HCT116 (cell line): ENCODE measurements around the gene ICAM4. TPM values are rescaled to one million over a fixed set of nuclear protein-coding genes. Genes with fewer than 3 reads are reported as not detected.
"Not testable (repeated sequence)": the region's sequence is repeated elsewhere in the genome, so short reads cannot be mapped to it uniquely, and the experiment has no call there.

ENCODE experiments used
- ATAC-seq: fragments of 200-7000 bp; cut with Tn5 transposase; 2 replicates; pipeline ENCODE4 v1.9.1; 2020; ENCODE audit warnings: mild to moderate bottlenecking, moderate library complexity
- BruUV-seq: library from RNA; stranded (reverse); fragments of 400-500 nt; replicated peaks from 2 replicates; lab custom pipeline; 2021; lab: Mats Ljungman, UMichigan
- CTCF ChIA-PET: fragments of 300-600 bp; sonication (Branson Sonifier 250); formaldehyde crosslinking; loops from one replicate; lab custom pipeline; 2021; ENCODE audit warnings: antibody characterized with exemption; lab: Charles Lee
- POLR2A ChIA-PET: fragments of 300-600, 350-600 bp; sonication (Branson Sonifier 250); formaldehyde crosslinking; loops from one replicate; lab custom pipeline; 2021; ENCODE audit warnings: antibody characterized with exemption; lab: Charles Lee
- RAD21 ChIA-PET, 2 experiments: fragments of 300-600 bp; sonication (Branson Sonifier 250); formaldehyde crosslinking; loops; one replicate each; lab custom pipeline; 2023; ENCODE audit warnings: low total read pairs in 2 of 2; ENCODE audit not compliant: uncharacterized antibody in 2 of 2, unreplicated experiment in 2 of 2, low non-redundant PET in 1 of 2; lab: Charles Lee
- DNase-seq: peaks from one replicate; pipeline ENCODE4 v3.0.0-alpha.2; 2010; ENCODE audit warnings: low read depth, low spot score
- H2AFZ ChIP-seq: fragments of 200-600 bp; shearing (Covaris generic), sonication (generic); 2 replicates; pipeline ENCODE4 v1.6.1; 2017; ENCODE audit warnings: low read depth, mixed run types, mixed read lengths, antibody characterized with exemption, low read length; ENCODE audit not compliant: poor library complexity, severe bottlenecking
- H3K27ac ChIP-seq: 2 replicates; pipeline ENCODE4 v1.5.1; 2012; ENCODE audit warnings: low read depth, low read length
- H3K27me3 ChIP-seq: fragments of 200-600 bp; sonication (generic); 2 replicates; pipeline ENCODE4 v1.6.1; 2016; ENCODE audit warnings: mixed run types, low read length, mixed read lengths; ENCODE audit not compliant: insufficient read depth
- H3K36me3 ChIP-seq, 2 experiments: fragments of 200-500 bp in 1 of 2; fragments of 200-600 bp in 1 of 2; sonication (Bioruptor generic) in 1 of 2; sonication (generic) in 1 of 2; 2 replicates each; pipeline versions ENCODE4 v1.5.1 to v1.6.1; 2014 to 2016; ENCODE audit warnings: low read length in 2 of 2, inconsistent platforms in 1 of 2, mixed read lengths in 1 of 2, mixed run types in 1 of 2; ENCODE audit not compliant: insufficient read depth in 2 of 2, control insufficient read depth in 1 of 2
- H3K4me1 ChIP-seq, 2 experiments: fragments of 200-600 bp in 1 of 2; sonication (generic) in 1 of 2; 2 replicates each; pipeline versions ENCODE4 v1.5.1 to v1.6.1; 2012 to 2017; ENCODE audit warnings: low read length in 2 of 2, inconsistent platforms in 1 of 2, mild to moderate bottlenecking in 1 of 2, mixed read lengths in 1 of 2, mixed run types in 1 of 2, moderate library complexity in 1 of 2; ENCODE audit not compliant: insufficient read depth in 2 of 2, control insufficient read depth in 1 of 2
- H3K4me2 ChIP-seq: fragments of 200-600 bp; sonication (generic); 2 replicates; pipeline ENCODE4 v1.6.1; 2017; ENCODE audit warnings: mixed run types, low read length, mixed read lengths
- H3K4me3 ChIP-seq, 2 experiments: fragments of 200-600 bp in 1 of 2; sonication (generic) in 1 of 2; replicated peaks in 1 of 2; 2 replicates each; pipeline ENCODE4 v1.5.1; 2011 to 2016; ENCODE audit warnings: low read length in 2 of 2, control low read depth in 1 of 2, low read depth in 1 of 2, mild to moderate bottlenecking in 1 of 2, mixed read lengths in 1 of 2, mixed run types in 1 of 2
- H3K79me2 ChIP-seq: fragments of 200-600 bp; sonication (generic); 2 replicates; pipeline ENCODE4 v1.6.1; 2017; ENCODE audit warnings: mild to moderate bottlenecking, mixed run types, low read length, moderate library complexity, mixed read lengths; ENCODE audit not compliant: insufficient read depth
- H3K9ac ChIP-seq: fragments of 200-600 bp; sonication (generic); 2 replicates; pipeline ENCODE4 v1.6.1; 2016; ENCODE audit warnings: low read length, mixed read lengths
- H3K9me2 ChIP-seq: fragments of 200-600 bp; sonication (generic), shearing (Covaris generic); 2 replicates; pipeline ENCODE4 v1.6.1; 2017; ENCODE audit warnings: mixed run types, mild to moderate bottlenecking, moderate library complexity; ENCODE audit not compliant: insufficient read depth
- H3K9me3 ChIP-seq, 2 experiments: fragments of 200-500 bp in 1 of 2; fragments of 200-600 bp in 1 of 2; sonication (Bioruptor generic) in 1 of 2; sonication (generic) in 1 of 2; 2 replicates each; pipeline ENCODE4 v1.6.1; 2014 to 2017; ENCODE audit warnings: low read length in 2 of 2, mixed read lengths in 2 of 2, inconsistent platforms in 1 of 2, low read depth in 1 of 2, mild to moderate bottlenecking in 1 of 2, mixed run types in 1 of 2, moderate library complexity in 1 of 2; ENCODE audit not compliant: control insufficient read depth in 1 of 2, insufficient read depth in 1 of 2
- H4K20me1 ChIP-seq: fragments of 200-600 bp; sonication (generic), shearing (Covaris generic); 2 replicates; pipeline ENCODE4 v1.6.1; 2017; ENCODE audit warnings: mixed run types, mild to moderate bottlenecking, moderate library complexity; ENCODE audit not compliant: insufficient read depth
- EGR1 ChIP-seq: IDR thresholded peaks from 2 replicates; pipeline ENCODE4 v1.6.1; 2012; ENCODE audit warnings: low read depth
- ELF1 ChIP-seq: IDR thresholded peaks from 2 replicates; pipeline ENCODE4 v1.6.1; 2012; ENCODE audit warnings: low read depth, borderline replicate concordance
- EZH2phosphoT487 ChIP-seq: fragments of 200-600 bp; IDR thresholded peaks from 2 replicates; pipeline ENCODE4 v1.6.1; 2018; ENCODE audit warnings: antibody characterized with exemption, borderline replicate concordance
- JUND ChIP-seq: IDR thresholded peaks from 2 replicates; pipeline ENCODE4 v1.6.1; 2012
- POLR2A ChIP-seq: IDR thresholded peaks from 2 replicates; pipeline ENCODE4 v1.7.0; 2011; ENCODE audit warnings: borderline replicate concordance; ENCODE audit not compliant: insufficient read depth, insufficient read length; ENCODE audit errors: extremely low read depth
- POLR2AphosphoS5 ChIP-seq: IDR thresholded peaks from 2 replicates; pipeline ENCODE4 v1.6.1; 2011; ENCODE audit warnings: mild to moderate bottlenecking, low read depth, low read length, moderate library complexity
- RAD21 ChIP-seq: IDR thresholded peaks from 2 replicates; pipeline ENCODE4 v1.6.1; 2012; ENCODE audit warnings: low read depth, mild to moderate bottlenecking
- SP1 ChIP-seq: IDR thresholded peaks from 2 replicates; pipeline ENCODE4 v1.6.1; 2012; ENCODE audit warnings: low read depth
- SRF ChIP-seq: IDR thresholded peaks from 2 replicates; pipeline ENCODE4 v1.6.1; 2012; ENCODE audit warnings: low read depth
- intact Hi-C: fragments of 100-400 bp; cut with micrococcal nuclease; formaldehyde crosslinking; loops from 2 replicates; pipeline ENCODE4 v1.10.0; 2022
- total RNA-seq: library from RNA; stranded (reverse); gene quantifications from one replicate; pipeline ENCODE4 v1.2.1, GENCODE V29; 2021; ENCODE audit not compliant: unreplicated experiment
- TF ChIP-seq, protein P1 (sequence below): IDR thresholded peaks from 2 replicates; pipeline ENCODE4 v1.6.1; 2012
- TF ChIP-seq, protein P2 (sequence below): IDR thresholded peaks from 2 replicates; pipeline ENCODE4 v1.6.1; 2012

The ICAM4 gene
- total RNA-seq, 1 experiment from 2014 or later = not detected

DNA sequence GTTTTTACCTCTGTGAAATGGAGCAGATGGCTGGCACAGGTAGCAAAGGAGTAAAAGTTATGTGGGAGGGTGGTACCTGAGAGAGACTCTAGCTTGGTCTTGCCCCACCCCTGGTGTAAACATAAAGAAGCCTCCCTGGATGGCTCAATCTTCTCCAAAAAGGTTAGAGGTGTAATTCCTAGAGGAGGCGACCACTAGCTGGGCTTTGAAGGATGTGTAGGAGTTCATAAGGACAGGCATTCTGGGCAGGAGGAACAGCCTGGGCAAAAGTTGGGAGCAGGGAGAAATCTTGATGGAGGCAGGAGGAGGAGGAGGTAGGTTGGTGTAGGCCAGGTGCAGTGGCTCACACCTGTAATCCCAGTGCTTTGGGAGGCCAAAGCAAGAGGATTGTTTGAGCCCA is 7.8 kb upstream of the ICAM4 start:
- no peaks in the 10 kb centered on the region for H3K27me3 ChIP-seq
- no peak for ATAC-seq
- no peak for DNase-seq
- H2AFZ ChIP-seq = no peak overlapping the region
- no peaks in the 10 kb centered on the region for H3K9me2 ChIP-seq
- peaks cover 9 to 17% of the 10 kb centered on the region in 2 experiments for H3K4me1 ChIP-seq
- CTCF ChIA-PET = interaction anchor here (1.3 to 1.9 kb wide), 3 partner anchors 9 to 20 kb away, joined by 3 to 6 read pairs (median 3); partner anchors contain the start of gene ICAM5
- no peak overlapping the region for H3K9ac ChIP-seq
- POLR2A ChIA-PET = no interaction called here
- no peaks in the 10 kb centered on the region for H3K79me2 ChIP-seq
- peaks cover 0 to 8% of the 10 kb centered on the region in 2 experiments; a peak in 2 of 4 replicates for H3K36me3 ChIP-seq
- no TSS peak for BruUV-seq
- H3K27ac ChIP-seq = no peak overlapping the region
- intact Hi-C loops = no loop called here
- H3K9me3 ChIP-seq = no peaks in the 10 kb centered on the region
- H3K4me2 ChIP-seq = no peak overlapping the region
- no peaks in the 10 kb centered on the region for H4K20me1 ChIP-seq
- TF ChIP-seq EGR1 = no peak
- TF ChIP-seq EZH2phosphoT487 = no peak
- TF ChIP-seq SP1 = no peak
- RAD21 ChIA-PET = no interaction called here
- H3K4me3 ChIP-seq = no peak overlapping the region

DNA sequence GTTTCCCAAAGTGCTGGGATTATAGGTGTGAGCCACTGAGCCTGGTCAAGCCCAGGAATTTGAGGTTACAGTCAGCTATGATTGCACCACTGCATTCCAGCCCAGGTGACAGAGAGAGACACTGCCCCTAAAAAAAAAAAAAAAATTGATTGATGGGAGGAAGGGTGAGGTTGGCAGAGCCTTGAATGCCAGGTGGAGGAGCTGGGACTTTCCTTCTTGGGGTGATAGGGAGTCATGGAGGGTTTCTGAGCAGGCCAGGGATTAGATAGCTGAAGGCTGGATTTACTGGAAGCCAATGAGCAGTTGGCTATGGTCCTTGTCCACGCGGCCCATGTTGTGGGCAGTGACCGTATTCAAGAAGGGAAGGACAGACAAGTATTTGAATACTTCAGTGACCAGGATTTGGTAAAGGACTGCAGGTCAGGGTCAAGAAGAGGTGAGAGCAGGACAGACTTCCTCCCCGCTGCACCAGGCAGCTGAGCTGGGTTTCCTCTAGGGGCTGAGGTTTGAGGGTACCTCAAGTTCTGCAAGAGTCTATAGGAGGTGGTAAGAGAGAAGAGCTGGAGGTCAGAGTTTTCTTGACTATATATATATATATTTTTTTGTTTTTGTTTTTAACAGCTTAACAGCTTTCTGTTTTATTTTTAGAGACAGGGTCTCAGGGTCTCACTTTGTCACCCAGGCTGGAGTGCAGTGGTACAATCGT is 6.9 kb upstream of the ICAM4 start:
- CTCF ChIA-PET = interaction anchor here (0.9 to 1.7 kb wide), 4 partner anchors 9 to 109 kb away, joined by 3 to 10 read pairs (median 4); partner anchors contain the start of gene ICAM1
- H2AFZ ChIP-seq = no peak overlapping the region
- intact Hi-C loops = no loop called here
- no peaks in the 10 kb centered on the region for H4K20me1 ChIP-seq
- H3K9me2 ChIP-seq = no peaks in the 10 kb centered on the region
- H3K4me3 ChIP-seq = no peak overlapping the region
- ATAC-seq = no peak
- no TSS peak for BruUV-seq
- POLR2A ChIA-PET = interaction anchor here (1.2 kb wide), 1 partner anchor 10 kb away, joined by 8 read pairs; the partner anchor contains the start of gene ICAM5
- H3K9ac ChIP-seq = no peak overlapping the region
- H3K27ac ChIP-seq = no peak overlapping the region
- H3K4me2 ChIP-seq = no peak overlapping the region
- peaks cover 0 to 5% of the 10 kb centered on the region in 2 experiments; a peak in 2 of 4 replicates for H3K36me3 ChIP-seq
- DNase-seq = no peak
- H3K79me2 ChIP-seq = no peaks in the 10 kb centered on the region
- H3K27me3 ChIP-seq = no peaks in the 10 kb centered on the region
- RAD21 ChIA-PET = no interaction called here
- no peaks in the 10 kb centered on the region for H3K9me3 ChIP-seq
- H3K4me1 ChIP-seq = peaks cover 9 to 18% of the 10 kb centered on the region in 2 experiments
- TF ChIP-seq POLR2A (no peak), POLR2AphosphoS5 (no peak), JUND (no peak), RAD21 (no peak), SRF (no peak), ELF1 (no peak)
- TF ChIP-seq, protein P1, sequence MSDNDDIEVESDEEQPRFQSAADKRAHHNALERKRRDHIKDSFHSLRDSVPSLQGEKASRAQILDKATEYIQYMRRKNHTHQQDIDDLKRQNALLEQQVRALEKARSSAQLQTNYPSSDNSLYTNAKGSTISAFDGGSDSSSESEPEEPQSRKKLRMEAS = no peak
- TF ChIP-seq, protein P2, sequence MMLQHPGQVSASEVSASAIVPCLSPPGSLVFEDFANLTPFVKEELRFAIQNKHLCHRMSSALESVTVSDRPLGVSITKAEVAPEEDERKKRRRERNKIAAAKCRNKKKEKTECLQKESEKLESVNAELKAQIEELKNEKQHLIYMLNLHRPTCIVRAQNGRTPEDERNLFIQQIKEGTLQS = no peak

DNA sequence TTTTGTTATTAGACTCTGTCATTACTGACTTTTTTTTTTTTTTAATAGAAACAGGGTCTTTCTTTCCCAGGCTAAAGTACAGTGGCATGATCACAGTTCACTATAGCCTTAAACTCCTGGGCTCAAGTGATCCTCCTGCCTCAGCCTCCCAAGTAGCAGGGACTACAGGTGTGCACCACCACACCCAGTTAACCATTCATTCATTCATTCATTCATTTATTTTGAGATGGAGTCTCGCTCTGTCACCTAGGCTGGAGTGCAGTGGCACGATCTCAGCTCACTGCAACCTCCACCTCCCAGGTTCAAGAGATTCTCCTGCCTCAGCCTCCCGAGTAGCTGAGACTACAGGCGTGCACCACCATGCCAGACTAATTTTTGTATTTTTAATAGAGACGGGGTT is 4.7 kb upstream of the ICAM4 start:
- H3K4me3 ChIP-seq, ATAC-seq, H3K27ac ChIP-seq, H3K9me2 ChIP-seq, H3K27me3 ChIP-seq, POLR2A ChIA-PET, intact Hi-C loops, BruUV-seq, RAD21 ChIA-PET, H2AFZ ChIP-seq, H3K9me3 ChIP-seq, DNase-seq, H3K36me3 ChIP-seq, H3K79me2 ChIP-seq, H3K4me2 ChIP-seq, CTCF ChIA-PET, H4K20me1 ChIP-seq, H3K9ac ChIP-seq: not testable (repeated sequence)
- peaks cover 9 to 30% of the 10 kb centered on the region in 2 experiments for H3K4me1 ChIP-seq
